VCaP (cell line): ENCODE results near the gene UBE2G2.

Source experiments
- H3K27ac ChIP-seq: fragments of 450-650 bp; 2 replicates; pipeline ENCODE4 v1.5.1; 2017
- TF ChIP-seq, protein P1 (sequence below): fragments of 450-650 bp; conservative IDR thresholded peaks from 2 replicates; pipeline ENCODE4 v1.5.1; 2017; ENCODE audit warnings: mild to moderate bottlenecking, moderate library complexity

UBE2G2 gene

GRCh38 chr21:44752671-44753235 is 48.9 kb downstream of the UBE2G2 start:
- TF ChIP-seq, protein P1, sequence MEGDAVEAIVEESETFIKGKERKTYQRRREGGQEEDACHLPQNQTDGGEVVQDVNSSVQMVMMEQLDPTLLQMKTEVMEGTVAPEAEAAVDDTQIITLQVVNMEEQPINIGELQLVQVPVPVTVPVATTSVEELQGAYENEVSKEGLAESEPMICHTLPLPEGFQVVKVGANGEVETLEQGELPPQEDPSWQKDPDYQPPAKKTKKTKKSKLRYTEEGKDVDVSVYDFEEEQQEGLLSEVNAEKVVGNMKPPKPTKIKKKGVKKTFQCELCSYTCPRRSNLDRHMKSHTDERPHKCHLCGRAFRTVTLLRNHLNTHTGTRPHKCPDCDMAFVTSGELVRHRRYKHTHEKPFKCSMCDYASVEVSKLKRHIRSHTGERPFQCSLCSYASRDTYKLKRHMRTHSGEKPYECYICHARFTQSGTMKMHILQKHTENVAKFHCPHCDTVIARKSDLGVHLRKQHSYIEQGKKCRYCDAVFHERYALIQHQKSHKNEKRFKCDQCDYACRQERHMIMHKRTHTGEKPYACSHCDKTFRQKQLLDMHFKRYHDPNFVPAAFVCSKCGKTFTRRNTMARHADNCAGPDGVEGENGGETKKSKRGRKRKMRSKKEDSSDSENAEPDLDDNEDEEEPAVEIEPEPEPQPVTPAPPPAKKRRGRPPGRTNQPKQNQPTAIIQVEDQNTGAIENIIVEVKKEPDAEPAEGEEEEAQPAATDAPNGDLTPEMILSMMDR: peak; percentile 80
- H3K27ac ChIP-seq: peak overlapping the region; percentile 85

DNA sequence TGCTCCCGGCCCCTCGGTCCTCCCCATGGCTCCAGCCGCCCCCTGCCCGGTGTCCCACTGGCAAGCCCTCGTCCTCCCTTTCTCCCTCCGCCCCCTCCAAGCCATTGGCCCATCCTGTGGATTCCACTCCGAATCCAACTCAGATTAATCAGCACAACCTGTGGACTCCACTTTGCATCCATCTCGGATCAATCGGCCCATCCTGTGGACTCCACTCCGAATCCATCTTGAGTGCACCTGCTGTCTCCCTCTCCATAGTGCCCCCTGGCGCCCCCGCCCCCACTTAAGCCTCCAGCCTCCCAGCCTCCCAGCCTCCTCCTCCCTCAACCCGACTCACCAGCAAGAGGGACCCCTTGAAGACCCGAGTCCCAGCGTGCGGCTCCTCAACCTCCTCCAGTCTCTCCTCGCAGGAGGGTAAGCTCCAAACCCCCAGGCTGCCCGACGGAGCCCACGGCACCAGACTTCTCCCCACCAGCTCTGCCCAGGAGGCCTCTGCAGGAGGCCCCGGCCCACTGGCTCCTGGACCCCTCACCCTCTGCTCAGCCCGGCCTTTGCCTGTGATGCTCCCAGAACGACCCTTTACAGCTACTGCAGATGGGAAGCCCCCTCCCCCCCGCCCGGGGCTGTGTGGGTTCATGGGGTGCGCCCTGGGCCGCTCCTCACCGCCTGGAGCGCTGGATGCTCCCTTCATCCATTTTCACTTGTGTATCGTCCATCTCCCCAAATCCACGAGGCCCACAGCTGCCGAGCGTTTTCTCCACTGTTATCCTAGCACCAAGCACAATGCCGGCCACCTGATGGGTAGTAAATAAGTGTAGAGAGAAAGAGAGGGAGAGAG is 49.6 kb downstream of the UBE2G2 start:
- H3K27ac ChIP-seq: peak overlapping the region; percentile 85
- TF ChIP-seq, protein P1: no peak

DNA sequence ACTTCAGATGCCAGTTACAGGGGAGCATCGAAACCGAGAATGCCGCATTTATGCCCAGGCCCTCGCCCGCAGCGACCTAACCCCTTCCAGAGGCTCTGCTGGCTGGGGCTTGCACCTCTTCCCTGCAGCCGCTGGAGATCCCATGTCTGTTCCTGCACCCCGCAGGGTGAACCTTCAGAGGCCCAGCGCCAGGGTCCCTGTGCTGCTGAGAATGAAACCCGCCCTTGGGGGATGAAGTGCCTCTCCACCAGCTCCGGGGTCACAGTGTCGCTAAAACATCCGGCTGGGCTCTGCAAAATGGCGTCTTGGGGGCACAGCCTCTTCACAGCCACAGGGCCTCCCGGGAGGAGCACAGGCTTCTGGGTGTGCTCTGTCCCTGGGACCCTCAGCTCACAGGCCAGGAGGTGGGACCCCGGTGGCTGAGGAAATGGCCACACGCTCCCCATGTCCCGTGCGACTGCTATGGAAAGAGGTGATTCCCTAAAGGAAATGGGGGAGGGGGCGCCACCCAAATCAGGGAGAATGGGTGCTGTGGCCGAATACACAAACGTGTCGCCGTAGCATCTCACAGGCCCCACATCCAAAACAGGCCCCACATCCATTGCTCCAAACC is 50.3 kb downstream of the UBE2G2 start:
- H3K27ac ChIP-seq: peak overlapping the region; percentile 85
- TF ChIP-seq, protein P1: no peak

GRCh38 chr21:44750675-44751025 is 51.0 kb downstream of the UBE2G2 start:
- H3K27ac ChIP-seq: peak overlapping the region; percentile 85; the same call in 1 of the 2 replicates
- TF ChIP-seq, protein P1: no peak

DNA sequence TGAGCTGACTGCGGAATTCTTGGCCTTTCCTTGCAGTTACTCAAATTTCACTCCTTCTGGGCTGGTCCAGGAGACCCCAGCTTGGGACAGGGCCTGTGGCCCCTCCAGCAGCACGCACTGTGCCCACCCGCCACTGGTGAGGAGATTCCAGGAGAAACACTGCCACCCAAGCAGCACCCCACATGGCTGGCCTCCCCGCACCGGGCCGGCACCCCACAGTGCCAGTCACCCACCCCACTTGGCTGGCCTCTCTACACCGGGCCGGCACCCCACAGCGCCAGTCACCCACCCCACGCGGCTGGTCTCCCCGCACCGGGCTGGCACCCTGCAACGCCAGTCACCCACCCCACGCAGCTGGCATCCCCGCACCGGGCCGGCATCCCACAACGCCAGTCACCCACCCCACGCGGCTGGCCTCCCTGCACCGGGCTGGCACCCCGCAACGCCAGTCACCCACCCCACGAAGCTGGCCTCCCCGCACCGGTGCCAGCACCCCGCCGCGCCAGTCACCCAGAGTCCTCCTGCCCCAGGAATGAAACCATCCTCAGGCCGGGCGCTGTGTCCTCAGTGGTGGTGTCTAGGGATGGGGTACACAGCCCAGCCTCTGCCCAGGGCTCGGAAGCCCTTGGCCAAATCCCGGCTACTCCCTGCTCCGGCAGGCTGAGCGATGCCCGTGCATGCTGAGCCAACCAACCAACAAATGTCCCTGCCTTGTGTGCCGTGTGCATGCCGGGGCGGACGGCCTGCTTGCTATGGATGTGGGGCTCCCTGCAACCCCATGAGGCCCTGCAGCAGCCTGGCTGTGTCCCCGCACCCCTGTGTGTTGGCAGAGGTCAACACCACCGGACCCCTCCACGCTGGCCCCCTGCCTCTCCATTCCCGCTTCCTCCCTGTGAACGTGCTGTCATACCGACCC is 51.6 kb downstream of the UBE2G2 start:
- TF ChIP-seq, protein P1: no peak
- no peak overlapping the region for H3K27ac ChIP-seq

- TF ChIP-seq, protein P1: no peak
- no peak overlapping the region for H3K27ac ChIP-seq
Measured at GRCh38 chr21:44749116-44749758, 52.4 kb downstream of the UBE2G2 start.
